ENCODE results near the gene TSPAN9. TPM values are rescaled to one million over a fixed set of nuclear protein-coding genes. Genes with fewer than 3 reads are reported as not detected.

The TSPAN9 gene
- total RNA-seq, 3 donors from 2014 or later (not counting 1 experiment from before 2014, with no cell fraction given): 0.86 to 1.6 (median 1.1) TPM

DNA sequence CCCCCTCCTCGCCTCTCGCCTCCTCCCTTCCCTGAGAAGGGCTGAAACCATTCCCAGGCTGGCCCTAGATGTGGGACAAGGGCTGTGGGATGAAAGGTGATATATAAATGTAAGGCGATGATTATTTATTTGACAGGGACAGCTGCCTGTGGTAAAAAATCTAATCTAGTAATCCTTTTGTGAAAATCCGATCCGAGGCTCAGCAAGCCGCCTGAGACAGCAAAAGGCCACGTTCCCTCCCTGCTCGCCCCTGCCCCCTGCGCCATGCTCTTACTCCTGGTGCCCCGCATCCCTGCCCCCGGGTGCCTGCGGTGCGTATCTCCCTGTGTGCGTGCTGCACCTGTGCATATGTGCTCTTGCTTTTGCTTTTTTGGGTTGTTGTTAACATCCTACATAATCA, 65.2 kb downstream of the TSPAN9 start:
- DNase-seq (no peak), ATAC-seq (no peak)
- Histone ChIP-seq H3K27ac (ENCODE audit: low read length) (no peak overlapping the region), H3K9me3 (ENCODE audit: control insufficient read depth, insufficient read depth, low read length) (no peaks in the 10 kb centered on the region), H3K4me3 (ENCODE audit: low read length) (no peak overlapping the region), H3K36me3 (ENCODE audit: control insufficient read depth, insufficient read depth, low read length) (no peaks in the 10 kb centered on the region), H3K27me3 (ENCODE audit: control insufficient read depth, insufficient read depth, low read length) (no peaks in the 10 kb centered on the region), H3K4me1 (ENCODE audit: control insufficient read depth, insufficient read depth, low read length) (no peaks in the 10 kb centered on the region)
- intact Hi-C loops (cut with micrococcal nuclease): no loop called here
- whole genome bisulfite sequencing (ENCODE audit: insufficient coverage): 88% methylated on average over 13 of the region's 14 CpGs
- Mint-ChIP-seq H3K9me3 (no peaks in the 10 kb centered on the region), H3K4me3 (no peak overlapping the region), H3K27ac (no peak overlapping the region), H3K36me3 (no peaks in the 10 kb centered on the region), H3K4me1 (no peaks in the 10 kb centered on the region), H3K27me3 (ENCODE audit: low read depth in 2 of 2) (peaks cover 5 to 6% of the 10 kb centered on the region in 2 donors)
- TF ChIP-seq, protein P1, sequence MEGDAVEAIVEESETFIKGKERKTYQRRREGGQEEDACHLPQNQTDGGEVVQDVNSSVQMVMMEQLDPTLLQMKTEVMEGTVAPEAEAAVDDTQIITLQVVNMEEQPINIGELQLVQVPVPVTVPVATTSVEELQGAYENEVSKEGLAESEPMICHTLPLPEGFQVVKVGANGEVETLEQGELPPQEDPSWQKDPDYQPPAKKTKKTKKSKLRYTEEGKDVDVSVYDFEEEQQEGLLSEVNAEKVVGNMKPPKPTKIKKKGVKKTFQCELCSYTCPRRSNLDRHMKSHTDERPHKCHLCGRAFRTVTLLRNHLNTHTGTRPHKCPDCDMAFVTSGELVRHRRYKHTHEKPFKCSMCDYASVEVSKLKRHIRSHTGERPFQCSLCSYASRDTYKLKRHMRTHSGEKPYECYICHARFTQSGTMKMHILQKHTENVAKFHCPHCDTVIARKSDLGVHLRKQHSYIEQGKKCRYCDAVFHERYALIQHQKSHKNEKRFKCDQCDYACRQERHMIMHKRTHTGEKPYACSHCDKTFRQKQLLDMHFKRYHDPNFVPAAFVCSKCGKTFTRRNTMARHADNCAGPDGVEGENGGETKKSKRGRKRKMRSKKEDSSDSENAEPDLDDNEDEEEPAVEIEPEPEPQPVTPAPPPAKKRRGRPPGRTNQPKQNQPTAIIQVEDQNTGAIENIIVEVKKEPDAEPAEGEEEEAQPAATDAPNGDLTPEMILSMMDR (IDR thresholded peaks at IDR 0.05): no peak

GRCh38 chr12:3144495-3144894, 67.3 kb downstream of the TSPAN9 start:
- H3K36me3 Mint-ChIP-seq: no peaks in the 10 kb centered on the region
- TF ChIP-seq, protein P1 (IDR thresholded peaks at IDR 0.05): no peak
- Histone ChIP-seq H3K27ac (ENCODE audit: low read length) (no peak overlapping the region), H3K4me3 (ENCODE audit: low read length) (no peak overlapping the region), H3K36me3 (ENCODE audit: control insufficient read depth, insufficient read depth, low read length) (no peaks in the 10 kb centered on the region), H3K27me3 (ENCODE audit: control insufficient read depth, insufficient read depth, low read length) (no peaks in the 10 kb centered on the region), H3K4me1 (ENCODE audit: control insufficient read depth, insufficient read depth, low read length) (no peaks in the 10 kb centered on the region), H3K9me3 (ENCODE audit: control insufficient read depth, insufficient read depth, low read length) (no peaks in the 10 kb centered on the region)
- intact Hi-C loops (cut with micrococcal nuclease): no loop called here
- no peaks in the 10 kb centered on the region for H3K4me1 Mint-ChIP-seq
- H3K4me3 Mint-ChIP-seq: no peak overlapping the region
- no peaks in the 10 kb centered on the region for H3K9me3 Mint-ChIP-seq
- 87% methylated on average over 7 of the region's 7 CpGs for WGBS (ENCODE audit: insufficient coverage)
- ATAC-seq: no peak
- no peak overlapping the region for H3K27ac Mint-ChIP-seq
- no peak for DNase-seq
- H3K27me3 Mint-ChIP-seq (ENCODE audit: low read depth in 2 of 2): peaks cover 6 to 9% of the 10 kb centered on the region in 2 donors

- ATAC-seq (no peak), DNase-seq (no peak)
- Histone ChIP-seq H3K36me3 (ENCODE audit: control insufficient read depth, insufficient read depth, low read length) (no peaks in the 10 kb centered on the region), H3K4me3 (ENCODE audit: low read length) (no peak overlapping the region), H3K4me1 (ENCODE audit: control insufficient read depth, insufficient read depth, low read length) (no peaks in the 10 kb centered on the region), H3K27me3 (ENCODE audit: control insufficient read depth, insufficient read depth, low read length) (no peaks in the 10 kb centered on the region), H3K9me3 (ENCODE audit: control insufficient read depth, insufficient read depth, low read length) (no peaks in the 10 kb centered on the region), H3K27ac (ENCODE audit: low read length) (no peak overlapping the region)
- no peaks in the 10 kb centered on the region for H3K4me1 Mint-ChIP-seq
- H3K27me3 Mint-ChIP-seq (ENCODE audit: low read depth in 2 of 2): peaks cover 4 to 9% of the 10 kb centered on the region in 2 donors
- H3K9me3 Mint-ChIP-seq: no peaks in the 10 kb centered on the region
- H3K27ac Mint-ChIP-seq: no peak overlapping the region
- 91% methylated on average over 13 of the region's 13 CpGs for WGBS (ENCODE audit: insufficient coverage)
- no peaks in the 10 kb centered on the region for H3K36me3 Mint-ChIP-seq
- H3K4me3 Mint-ChIP-seq: no peak overlapping the region
- TF ChIP-seq, protein P1 (IDR thresholded peaks at IDR 0.05): no peak
- intact Hi-C loops (cut with micrococcal nuclease): no loop called here
Measured at GRCh38 chr12:3145033-3145432, 67.9 kb downstream of the TSPAN9 start.

- Histone ChIP-seq H3K9me3 (ENCODE audit: control insufficient read depth, insufficient read depth, low read length) (no peaks in the 10 kb centered on the region), H3K36me3 (ENCODE audit: control insufficient read depth, insufficient read depth, low read length) (no peaks in the 10 kb centered on the region), H3K27ac (ENCODE audit: low read length) (no peak overlapping the region), H3K27me3 (ENCODE audit: control insufficient read depth, insufficient read depth, low read length) (peaks cover 3% of the 10 kb centered on the region), H3K4me1 (ENCODE audit: control insufficient read depth, insufficient read depth, low read length) (no peaks in the 10 kb centered on the region), H3K4me3 (ENCODE audit: low read length) (no peak overlapping the region)
- no peaks in the 10 kb centered on the region for H3K4me1 Mint-ChIP-seq
- intact Hi-C loops (cut with micrococcal nuclease): no loop called here
- 85% methylated on average over 22 of the region's 22 CpGs for WGBS (ENCODE audit: insufficient coverage)
- no peak for DNase-seq
- no peak for ATAC-seq
- no peak overlapping the region for H3K27ac Mint-ChIP-seq
- H3K9me3 Mint-ChIP-seq: no peaks in the 10 kb centered on the region
- H3K4me3 Mint-ChIP-seq: no peak overlapping the region
- H3K36me3 Mint-ChIP-seq: no peaks in the 10 kb centered on the region
- peaks cover 0 to 6% of the 10 kb centered on the region in 2 donors for H3K27me3 Mint-ChIP-seq (ENCODE audit: low read depth in 2 of 2)
- TF ChIP-seq, protein P1 (IDR thresholded peaks at IDR 0.05): no peak
Measured at GRCh38 chr12:3145546-3146310, 68.5 kb downstream of the TSPAN9 start.

Measured in natural killer cell (primary cell).